HG02973 (cell line): ENCODE data around the gene HPCAL1.

Experiments used
- ATAC-seq: cut with Tn5 transposase; IDR thresholded peaks from one replicate; pipeline ENCODE4 v1.9.1; 2021; ENCODE audit warnings: moderate library complexity; ENCODE audit not compliant: unreplicated experiment

The HPCAL1 gene

DNA sequence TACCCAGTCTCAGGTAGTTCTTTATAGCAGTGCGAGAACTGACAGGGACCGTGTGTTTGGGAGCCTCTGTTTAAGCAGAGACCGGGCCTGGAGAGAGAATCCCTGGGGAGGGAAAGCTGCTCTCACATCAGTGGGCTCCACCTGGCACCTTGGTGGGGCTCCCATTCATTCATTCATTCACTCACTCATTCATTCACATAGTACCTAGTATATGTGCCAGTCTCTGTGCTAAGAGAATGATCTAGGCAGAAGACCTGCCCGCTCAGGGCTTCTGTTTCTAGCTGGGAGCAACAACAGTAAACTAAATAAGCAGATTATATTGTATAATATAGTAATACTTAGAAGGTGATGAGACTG, 17.8 kb downstream of the HPCAL1 start:
- ATAC-seq, result no peak

DNA sequence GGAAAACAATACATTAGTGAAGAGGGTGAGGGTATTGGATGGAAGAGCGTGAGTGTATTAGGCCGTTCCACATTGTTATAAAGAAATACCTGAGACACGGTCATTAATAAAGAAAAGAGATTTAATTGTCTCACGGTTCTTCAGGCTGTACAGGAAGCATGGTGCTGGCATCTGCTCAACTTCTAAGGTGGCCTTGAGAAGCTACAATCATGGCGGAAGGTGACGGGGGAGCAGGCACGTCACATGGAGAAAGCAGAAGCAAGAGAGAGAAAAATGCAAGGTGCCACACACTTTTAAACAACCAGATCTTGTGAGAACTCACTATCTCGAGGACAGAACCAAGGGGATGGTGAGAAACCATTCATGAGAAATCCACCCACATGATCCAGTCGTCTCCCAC, 18.2 kb downstream of the HPCAL1 start:
- no peak for ATAC-seq

DNA sequence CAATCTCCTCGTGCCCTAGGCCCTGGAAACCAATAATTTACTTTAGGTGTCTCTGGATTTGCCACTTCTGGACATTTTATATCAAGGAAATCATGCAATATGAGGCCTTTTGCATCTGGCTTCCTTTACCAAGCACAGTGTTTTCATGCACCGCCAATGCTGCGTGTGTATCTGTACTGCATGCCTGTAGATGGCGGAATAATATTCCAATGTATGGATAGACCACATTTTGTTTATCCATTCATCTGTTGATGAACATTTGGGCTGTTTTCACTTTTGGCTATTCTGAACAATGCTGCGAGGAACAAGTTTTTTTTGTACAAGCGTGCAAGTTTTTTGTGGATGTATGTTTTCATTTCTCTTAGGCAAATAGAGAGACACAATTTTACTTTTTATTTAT, 18.9 kb downstream of the HPCAL1 start:
- no peak for ATAC-seq

DNA sequence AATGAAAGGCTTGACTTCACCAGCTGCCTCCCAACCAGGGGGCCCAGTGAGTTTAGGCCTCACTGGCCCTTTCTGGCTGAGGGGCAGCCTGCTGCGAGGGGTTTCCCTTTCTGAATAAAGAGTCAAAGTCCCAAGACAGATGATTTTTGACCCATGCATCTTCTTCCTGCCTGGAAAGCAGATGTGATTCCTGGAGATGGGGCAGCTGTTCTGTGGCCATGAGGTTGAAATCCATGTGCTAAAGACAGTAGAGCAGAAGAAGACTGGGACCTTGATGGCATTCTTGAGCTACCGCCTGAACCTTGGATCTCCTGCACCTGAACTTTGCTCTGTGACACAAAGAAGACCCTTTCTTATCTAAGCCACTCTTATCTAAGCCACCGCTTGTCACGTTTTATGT, 19.8 kb downstream of the HPCAL1 start:
- no peak for ATAC-seq

DNA sequence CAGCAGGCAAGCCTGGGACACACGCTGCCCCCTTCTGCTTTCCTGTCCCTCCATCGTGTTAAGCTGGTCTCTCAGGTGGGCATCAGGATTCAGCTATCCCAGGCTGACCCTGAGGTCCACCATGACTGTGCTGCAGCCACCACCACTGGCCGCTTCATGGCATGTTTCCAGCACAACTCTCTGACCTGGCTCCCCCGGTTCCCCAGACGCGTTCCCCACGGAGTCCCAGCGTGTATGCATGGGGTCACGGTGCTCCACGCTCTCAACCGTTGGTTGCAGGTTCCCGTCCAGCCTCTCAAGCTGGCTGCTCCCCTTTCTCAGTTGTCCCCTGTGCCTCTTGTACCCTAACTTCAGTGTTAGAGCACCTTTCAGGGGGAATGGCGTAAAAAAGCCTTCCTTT, 20.3 kb downstream of the HPCAL1 start:
- no peak for ATAC-seq

DNA sequence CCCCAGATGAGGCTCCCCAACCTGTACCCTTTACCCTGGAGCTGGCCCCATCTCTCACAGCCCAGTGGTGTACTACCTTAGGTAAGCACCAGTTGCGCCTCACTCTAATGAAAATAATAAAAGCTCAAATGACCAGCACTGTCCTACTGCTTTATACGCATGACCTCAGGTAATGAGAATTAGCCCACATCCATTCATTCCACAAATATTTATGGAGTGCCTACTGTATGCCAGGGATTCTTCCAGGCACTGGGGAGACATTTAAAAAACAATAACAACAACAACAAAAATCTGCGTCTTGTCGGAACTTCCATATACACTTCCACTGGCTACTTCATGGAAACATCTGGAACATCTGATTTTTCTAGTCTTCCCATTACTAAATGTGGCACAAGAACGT, 20.8 kb downstream of the HPCAL1 start:
- ATAC-seq, result no peak

DNA sequence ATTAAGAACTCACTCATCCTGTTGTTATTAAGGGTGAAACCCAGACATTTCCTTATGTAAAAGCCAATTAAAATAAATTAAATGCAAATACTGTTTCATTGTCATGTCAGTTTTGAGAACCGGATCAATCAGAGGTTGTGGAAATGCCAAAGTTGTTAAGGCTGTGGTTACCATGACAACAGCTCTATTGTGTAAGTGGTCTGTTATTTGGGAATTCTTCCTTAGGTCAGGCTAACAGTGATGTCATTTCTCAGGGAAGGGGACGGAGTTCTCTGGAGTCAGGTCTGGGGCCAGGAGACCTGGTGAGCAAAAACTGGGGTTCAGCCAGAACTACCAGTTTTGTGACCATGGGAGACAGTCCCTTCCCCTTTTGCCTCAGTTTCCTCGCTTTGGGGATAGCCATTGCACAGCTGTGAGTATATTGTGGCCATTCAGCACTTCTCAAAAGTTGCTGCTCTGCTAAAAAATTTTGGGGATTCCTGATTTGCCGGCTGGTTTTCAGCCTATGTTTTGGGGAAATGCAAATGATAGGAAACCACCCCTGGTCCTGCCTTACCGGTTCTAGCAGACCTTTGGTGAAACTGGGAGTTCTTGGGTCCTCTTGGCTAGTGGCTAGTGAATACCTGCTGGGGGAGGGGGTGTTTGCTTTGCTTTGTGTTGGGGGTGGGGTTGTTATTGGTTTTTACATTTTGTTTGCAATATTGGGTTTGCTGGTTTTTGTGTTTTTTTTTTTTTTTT, 21.6 kb downstream of the HPCAL1 start:
- ATAC-seq, result no peak

DNA sequence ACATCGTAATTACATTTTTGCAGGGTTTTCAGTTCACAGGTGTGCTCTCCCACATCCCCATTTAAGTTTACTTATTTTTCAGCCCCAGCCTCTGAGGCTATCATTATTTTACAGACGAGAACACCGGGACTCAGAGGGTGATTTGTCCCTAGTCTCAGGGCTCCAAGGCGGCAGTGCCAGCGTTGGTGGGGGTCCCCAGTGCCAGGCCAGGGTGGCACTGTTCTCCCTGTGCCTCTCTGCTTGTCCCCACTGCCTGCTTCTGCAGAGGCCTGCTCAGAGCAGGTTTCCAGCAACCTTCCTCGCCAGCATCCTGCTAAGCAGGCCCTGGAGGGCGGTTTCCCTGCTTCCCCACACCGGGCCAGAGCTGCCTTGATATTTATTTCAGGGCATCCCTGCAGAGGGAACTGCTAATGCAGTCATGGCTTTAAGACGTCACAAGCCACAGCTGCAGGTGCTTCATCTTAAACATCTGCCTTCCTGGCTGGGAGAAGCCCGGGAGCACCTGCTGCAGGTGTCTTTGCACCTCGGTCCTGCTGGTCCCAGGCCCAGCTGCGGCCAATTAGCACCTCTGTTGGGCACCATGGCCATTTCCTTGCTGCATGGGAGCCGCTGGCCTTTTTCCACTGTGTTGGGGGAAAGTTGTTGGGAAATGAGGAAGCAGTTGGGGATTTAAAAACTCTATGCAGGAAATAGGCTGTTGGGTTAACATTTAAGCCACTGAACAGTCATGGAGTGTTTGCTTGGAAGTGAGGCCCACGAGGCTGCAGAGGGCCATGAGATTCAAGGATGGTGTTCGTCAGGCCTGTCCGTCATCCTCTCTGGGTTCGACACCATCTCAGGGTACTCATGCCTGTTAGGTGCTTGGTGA, 22.8 kb downstream of the HPCAL1 start:
- ATAC-seq, result no peak

DNA sequence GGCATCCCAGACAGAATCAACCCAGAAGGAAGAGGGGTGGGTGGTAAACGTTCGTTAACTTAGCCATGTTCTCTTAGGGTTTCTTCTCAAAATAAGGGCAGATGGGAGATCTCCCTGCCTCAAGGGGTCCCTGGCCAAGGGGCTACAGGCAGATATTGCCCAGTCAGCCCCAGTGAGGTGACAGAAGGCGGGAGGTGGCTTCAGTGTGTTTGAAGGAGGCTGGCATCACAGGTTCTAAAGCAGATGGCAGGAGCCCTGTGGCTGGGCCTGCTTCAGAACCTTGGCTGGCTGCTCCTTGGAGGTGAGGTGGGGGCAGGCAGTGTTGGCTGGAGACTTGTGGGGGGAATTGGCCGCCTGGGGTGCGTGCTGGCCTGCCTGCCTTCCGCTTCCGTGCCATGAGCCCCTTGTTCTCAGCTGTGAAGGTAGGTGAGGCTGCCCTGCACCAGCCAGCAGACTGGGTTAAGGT, 23.5 kb downstream of the HPCAL1 start:
- no peak for ATAC-seq

DNA sequence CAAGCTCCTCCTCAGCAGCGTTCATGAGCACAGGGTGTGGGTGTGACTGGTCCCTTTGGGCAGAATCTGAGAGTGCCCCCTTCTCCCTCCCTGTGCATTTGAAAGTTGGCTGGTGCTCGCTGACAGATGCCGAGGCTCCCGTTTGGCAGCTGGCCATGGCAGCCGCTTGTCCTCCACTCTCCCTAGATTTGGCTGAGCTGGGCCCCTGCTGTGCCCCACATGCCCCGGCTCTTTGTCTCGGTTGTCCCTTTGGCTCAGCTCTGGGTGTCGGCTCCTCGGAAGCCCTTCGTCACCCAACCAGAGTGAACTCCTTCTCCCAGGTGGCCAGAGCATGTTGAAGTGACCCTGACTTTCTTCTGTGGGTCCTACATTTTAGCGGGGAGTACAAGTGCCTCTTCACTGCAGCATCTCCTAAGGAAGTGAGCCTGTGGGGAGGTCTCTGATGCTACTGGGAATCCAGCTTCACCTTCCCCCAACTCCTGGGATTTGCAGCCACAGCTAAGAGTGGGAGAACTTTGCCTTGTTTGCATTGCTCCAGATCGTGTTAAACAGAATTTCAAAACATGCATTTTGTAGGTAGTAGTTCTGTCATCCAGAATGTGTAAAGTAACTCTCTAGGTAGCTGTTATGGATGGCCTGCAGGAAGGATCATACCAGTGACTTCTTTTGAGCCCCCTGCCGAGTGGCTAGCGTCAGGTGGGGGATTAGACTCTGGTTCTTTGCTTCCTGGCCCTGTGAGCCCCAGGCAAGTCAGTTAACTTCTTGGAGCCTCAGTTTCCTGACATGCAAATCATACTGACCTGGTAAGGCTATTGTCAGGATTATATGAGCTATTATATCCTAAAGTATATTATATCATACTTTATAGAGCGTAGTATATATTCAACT, 24.2 kb downstream of the HPCAL1 start:
- ATAC-seq, result no peak

DNA sequence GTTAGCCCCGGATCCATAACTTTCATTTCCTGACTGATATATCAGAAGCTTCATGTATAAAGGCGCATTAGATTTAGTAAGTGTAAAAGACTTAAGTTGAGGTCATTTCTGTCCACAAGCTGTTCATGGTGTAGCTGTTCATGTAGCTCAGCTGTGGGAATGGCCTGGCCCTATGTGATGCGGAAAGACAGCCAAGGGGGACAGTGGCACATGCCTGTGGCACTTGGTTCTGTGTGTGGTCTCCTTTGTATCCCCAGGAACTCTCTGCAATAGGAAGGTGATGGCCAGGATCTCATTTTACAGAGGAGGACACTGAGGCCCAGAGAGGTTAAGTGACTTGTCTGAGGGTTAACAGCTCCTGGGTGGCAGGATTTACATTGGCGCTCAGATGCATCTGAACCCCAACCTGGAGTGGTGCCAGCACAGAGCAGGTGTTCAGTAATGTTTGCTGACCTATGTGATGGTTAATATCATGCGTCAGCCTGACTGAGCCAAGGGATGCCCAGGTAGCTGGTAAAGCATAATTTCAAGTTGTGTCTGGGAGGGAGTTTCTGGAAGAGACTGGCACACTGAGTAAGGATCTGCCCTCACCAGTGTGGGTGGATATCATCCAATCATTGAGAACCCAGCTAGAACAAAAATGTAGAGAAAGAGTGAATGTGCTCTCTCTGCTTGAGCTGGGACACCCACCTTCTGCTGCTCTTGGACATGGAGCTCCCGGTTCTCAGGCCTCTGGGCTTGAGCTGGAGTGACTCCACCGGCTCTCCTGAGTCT, 25.4 kb downstream of the HPCAL1 start:
- ATAC-seq, result no peak

DNA sequence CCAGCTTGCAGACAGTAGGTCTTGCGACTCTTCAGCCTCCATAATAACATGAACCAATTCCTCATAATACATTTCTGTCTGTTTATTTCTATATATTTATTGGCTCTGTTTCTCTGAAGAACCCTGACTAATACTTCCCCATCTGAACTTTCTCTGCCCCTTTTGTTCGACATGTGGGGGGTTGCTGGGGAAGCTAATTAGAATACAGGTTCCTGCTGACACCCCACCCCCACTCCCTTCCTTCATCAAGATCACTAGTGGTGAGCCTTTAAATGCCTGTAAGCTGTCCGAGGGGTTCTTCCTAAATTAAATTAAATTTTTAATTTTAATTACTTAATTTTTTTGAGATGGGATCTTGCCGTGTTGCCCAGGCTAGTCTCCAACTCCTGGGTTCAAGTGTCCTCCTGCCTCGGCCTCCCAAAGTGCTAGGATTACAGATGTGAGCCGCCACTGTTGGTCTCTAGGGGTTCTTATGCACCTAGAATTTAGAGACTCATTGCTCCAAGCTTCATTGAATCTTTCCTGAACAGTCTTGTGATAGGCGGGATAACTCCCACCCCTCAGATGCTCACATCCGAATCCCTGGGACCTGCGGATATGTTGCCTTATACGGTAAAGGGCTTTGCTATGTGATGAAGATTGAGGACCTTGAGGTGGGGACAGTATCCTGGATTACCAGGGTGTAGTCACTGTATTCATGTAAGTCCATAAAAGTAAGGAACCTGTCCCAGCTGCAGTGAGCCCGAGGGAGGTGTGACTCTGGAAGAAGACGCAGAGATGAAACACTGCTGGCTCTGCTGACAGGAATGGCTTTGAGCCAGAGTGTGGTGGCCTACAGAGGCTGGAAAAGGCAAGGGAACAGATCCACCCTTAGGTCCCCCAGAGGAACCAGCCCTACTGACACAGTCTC, 26.2 kb downstream of the HPCAL1 start:
- no peak for ATAC-seq

DNA sequence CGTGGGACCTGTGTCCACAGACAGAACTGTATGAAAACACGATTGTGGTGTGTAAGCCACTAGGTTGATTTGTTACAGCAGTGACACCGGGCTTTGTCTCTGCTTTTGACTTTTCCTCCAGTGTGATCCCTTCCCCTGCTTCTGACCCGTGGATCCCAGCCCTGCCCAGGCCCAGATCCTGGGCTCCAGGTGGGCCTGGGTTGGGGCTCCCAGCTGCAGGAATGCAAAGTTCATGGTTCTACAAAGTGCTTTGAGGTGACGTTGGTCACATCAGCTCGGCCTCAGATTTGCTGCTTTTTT, 26.8 kb downstream of the HPCAL1 start:
- ATAC-seq, result no peak

DNA sequence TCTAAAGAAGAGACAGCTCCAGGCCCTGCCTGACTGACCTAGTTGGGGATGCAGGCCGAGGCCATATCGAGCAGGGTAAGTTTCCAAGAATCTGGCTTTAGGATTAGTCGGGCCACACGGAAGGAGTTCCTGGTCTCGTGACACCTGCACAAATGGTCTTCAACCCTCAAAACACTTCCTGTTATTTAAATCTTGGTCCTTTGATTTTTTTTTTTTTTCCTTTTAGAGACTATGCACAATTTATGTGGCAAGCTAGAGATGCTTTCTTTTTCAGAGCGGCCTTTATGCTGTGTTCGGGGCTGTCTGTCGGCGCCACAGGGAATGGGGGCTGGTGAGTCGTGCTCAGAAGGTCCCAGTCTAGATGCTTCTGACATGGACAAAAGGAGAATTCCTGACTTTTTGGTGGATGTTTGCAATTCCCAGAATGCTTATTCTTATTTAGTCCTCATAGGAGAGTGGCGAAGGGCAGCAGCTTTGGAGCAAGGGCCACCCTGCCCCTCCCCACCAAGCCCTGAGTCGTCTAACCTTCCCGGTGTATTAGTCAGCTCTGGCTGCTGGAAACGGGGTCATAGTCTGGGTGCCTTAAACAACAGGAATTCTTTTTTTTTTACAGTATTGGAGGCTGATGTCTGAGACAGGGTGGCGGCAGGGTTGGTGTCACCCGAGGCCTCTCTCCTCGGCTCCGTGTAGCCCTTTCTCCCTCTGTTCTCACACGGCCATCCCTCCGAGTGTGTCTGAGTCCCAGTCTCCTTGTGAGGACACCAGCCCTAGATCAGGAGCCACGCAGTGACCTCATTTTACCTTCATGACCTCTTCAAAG, 27.4 kb downstream of the HPCAL1 start:
- no peak for ATAC-seq

DNA sequence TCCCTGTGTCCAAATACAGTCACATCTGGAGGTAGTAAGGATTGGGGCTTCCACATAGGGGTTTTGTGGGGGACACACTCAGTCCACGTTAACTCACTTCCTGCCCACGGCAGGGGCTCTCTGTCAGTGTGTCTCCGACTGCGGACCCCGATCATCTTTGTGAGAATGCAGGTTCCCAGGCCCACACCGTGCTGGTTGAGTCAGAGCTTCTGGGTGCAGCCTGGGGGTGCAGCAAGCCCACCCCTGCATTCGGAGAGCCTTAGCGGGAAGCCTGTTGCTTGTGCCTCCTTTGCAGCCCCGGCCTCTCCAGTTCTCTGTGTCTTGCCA, 28.0 kb downstream of the HPCAL1 start:
- no peak for ATAC-seq

DNA sequence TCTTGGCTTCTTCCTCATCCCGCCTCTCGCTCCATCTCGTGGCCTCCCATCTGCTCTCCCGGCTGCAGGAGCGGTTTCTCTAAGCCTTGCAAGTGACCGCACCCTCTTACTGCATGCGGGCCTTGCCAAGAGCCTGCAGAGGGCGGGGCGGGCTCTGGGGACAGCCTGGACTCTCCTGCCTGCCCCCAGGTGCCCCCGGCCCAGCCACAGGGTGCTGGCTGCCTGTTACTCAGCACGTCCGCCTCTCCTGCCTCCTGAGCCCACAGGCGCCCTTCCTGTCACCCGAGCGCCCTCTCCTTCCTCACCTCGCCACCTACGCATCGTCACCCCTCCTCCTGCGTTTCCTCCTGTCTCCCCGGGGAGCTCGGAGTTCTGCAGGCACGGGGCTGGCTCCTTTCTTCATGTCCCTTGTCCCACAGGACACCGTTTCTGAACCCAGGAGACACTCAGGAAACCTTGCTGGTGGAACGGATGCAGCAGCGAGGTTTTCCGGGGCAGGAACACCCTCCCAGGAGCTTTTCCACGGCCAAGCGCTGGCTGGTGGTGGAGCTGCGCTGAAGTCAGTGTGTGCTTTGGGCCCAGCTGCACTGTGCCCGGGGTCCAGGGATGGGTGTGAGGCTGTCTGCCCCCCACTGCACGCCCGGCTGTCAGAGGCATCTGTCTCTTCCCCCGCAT, 28.5 kb downstream of the HPCAL1 start:
- no peak for ATAC-seq

DNA sequence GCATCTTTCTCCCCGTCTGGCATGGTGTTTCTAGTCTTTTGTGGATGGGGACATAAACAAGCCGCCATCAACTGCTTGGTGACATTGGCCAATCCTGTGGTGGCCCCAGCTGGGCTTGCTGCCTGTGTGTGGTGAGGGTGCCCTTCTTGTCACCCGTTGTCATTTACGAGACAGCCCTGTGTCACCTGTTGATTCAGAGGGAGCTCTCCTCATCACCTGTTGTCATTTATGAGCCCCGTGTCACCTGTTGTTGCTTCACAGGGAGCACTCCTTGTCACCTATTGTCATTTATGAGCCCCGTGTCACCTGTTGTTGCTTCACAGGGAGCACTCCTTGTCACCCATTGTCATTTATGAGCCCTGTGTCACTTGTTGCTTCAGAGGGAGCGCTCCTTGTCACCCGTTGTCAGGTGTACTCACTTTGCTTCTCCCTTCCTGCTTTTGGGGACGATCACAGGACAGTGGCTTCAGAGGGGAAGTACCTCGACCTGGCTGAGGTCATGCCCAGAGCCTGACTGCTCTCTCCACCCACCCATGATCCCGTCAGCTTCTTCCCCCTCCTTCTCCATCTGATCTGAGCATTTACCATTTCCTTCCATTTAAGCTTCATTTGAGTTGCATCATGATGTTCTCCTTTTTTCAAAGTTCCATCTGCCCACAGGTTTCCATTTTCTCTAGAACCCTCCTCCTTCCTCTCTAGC, 29.1 kb downstream of the HPCAL1 start:
- ATAC-seq, result peak; percentile 77
